ENCODE results near the gene CDC42BPG.
A peak's percentile ranks its signal among the peaks of the same experiment; 100 is the strongest.

Gene CDC42BPG

GRCh38 chr11:64776425-64776824 is 68.0 kb downstream of the CDC42BPG start:
- Histone ChIP-seq H3K4me1 (ENCODE audit: insufficient read depth, low read length, poor library complexity, severe bottlenecking) (peaks cover 69% of the 10 kb centered on the region), H3K36me3 (ENCODE audit: insufficient read depth, low read length) (peaks cover 58% of the 10 kb centered on the region), H3K9me3 (ENCODE audit: insufficient read depth, low read depth, low read length) (no peaks in the 10 kb centered on the region), H4K20me1 (ENCODE audit: insufficient read depth, low read length, poor library complexity, severe bottlenecking) (peaks cover 61% of the 10 kb centered on the region), H2AFZ (ENCODE audit: low read length) (no peak overlapping the region), H3K27me3 (ENCODE audit: insufficient read depth, low read length, poor library complexity, severe bottlenecking) (no peaks in the 10 kb centered on the region), H3K9me2 (replicated peaks; ENCODE audit: low read depth, low read length) (no peaks in the 10 kb centered on the region), H3K9ac (ENCODE audit: low read depth, low read length, poor library complexity, severe bottlenecking) (peak overlapping the region; percentile 80), H3K4me2 (ENCODE audit: low read depth, low read length, poor library complexity, severe bottlenecking) (peak overlapping the region; percentile 92), H3F3A (ENCODE audit: low read depth) (peaks cover 21% of the 10 kb centered on the region; the same call in 1 of the 2 replicates), H3K79me2 (ENCODE audit: insufficient read depth, low read length) (peaks cover 73% of the 10 kb centered on the region), H3K4me3 (ENCODE audit: low read length, poor library complexity, severe bottlenecking) (peak overlapping the region; percentile 91)
- no peak for TF ChIP-seq EZH2phosphoT487 (IDR thresholded peaks at IDR 0.05; ENCODE audit: borderline replicate concordance)
- TF ChIP-seq CTCF (conservative IDR thresholded peaks at IDR 0.05; ENCODE audit: low read length) = no peak

DNA sequence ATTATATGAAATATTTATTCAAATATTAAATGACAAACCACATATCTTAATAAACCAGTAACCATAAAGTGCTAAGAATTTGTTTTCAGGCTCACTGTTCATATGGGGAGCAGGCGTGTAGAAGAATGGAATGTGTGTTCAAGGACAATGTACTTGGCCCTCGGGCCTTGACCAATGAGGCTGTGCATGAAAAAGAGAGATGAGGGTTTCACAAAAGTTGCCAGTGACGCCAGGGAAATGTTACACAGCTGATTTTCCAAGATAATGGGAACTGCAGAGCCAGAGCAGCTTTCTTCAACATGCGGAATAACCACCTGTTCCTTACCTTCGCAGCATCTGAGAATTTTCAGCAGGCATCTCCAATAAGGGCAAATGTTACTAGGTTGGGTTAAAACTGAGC is 70.3 kb downstream of the CDC42BPG start:
- no peaks in the 10 kb centered on the region for H3K9me3 ChIP-seq (ENCODE audit: insufficient read depth, low read depth, low read length)
- no peak for TF ChIP-seq EZH2phosphoT487 (IDR thresholded peaks at IDR 0.05; ENCODE audit: borderline replicate concordance)
- TF ChIP-seq CTCF (conservative IDR thresholded peaks at IDR 0.05; ENCODE audit: low read length) = no peak
- H4K20me1 ChIP-seq (ENCODE audit: insufficient read depth, low read length, poor library complexity, severe bottlenecking) = peaks cover 84% of the 10 kb centered on the region
- peaks cover 81% of the 10 kb centered on the region for H3K36me3 ChIP-seq (ENCODE audit: insufficient read depth, low read length)
- no peak overlapping the region for H2AFZ ChIP-seq (ENCODE audit: low read length)
- peak overlapping the region; percentile 35 for H3K4me3 ChIP-seq (ENCODE audit: low read length, poor library complexity, severe bottlenecking)
- peak overlapping the region; percentile 8 for H3K9ac ChIP-seq (ENCODE audit: low read depth, low read length, poor library complexity, severe bottlenecking)
- H3F3A ChIP-seq (ENCODE audit: low read depth) = peaks cover 27% of the 10 kb centered on the region; the same call in 1 of the 2 replicates
- H3K27me3 ChIP-seq (ENCODE audit: insufficient read depth, low read length, poor library complexity, severe bottlenecking) = no peaks in the 10 kb centered on the region
- peaks cover 85% of the 10 kb centered on the region for H3K79me2 ChIP-seq (ENCODE audit: insufficient read depth, low read length)
- H3K4me1 ChIP-seq (ENCODE audit: insufficient read depth, low read length, poor library complexity, severe bottlenecking) = peaks cover 60% of the 10 kb centered on the region
- H3K4me2 ChIP-seq (ENCODE audit: low read depth, low read length, poor library complexity, severe bottlenecking) = peak overlapping the region; percentile 92
- no peaks in the 10 kb centered on the region for H3K9me2 ChIP-seq (replicated peaks; ENCODE audit: low read depth, low read length)
